ENCODE data around the gene EMP2.

- no peak for TF ChIP-seq CTCF (IDR thresholded peaks at IDR 0.05)
- no peak for TF ChIP-seq POLR2A (IDR thresholded peaks at IDR 0.05)
Observed at GRCh38 chr16:10536814-10537389, 43.5 kb downstream of the EMP2 start.

Data from adrenal gland (tissue), 5 donors.